ENCODE results near the gene CCDC91. TPM values are rescaled to one million over a fixed set of nuclear protein-coding genes. Genes with fewer than 3 reads are reported as not detected.

CCDC91 gene
- polyA plus RNA-seq, 1 donor (not counting 4 experiments of a cell fraction or from before 2014, with no cell fraction given) = 26.5 TPM

GRCh38 chr12:28176295-28176694 is 14.0 kb upstream of the CCDC91 start:
- Histone ChIP-seq H3K9ac (ENCODE audit: control insufficient read depth, extremely low read depth, insufficient read depth, low read length) (no peak overlapping the region), H3K27ac (ENCODE audit: control insufficient read depth, insufficient read depth, low read length) (no peak overlapping the region), H3K79me2 (ENCODE audit: control insufficient read depth, insufficient read depth, low read length) (no peaks in the 10 kb centered on the region), H3K9me1 (ENCODE audit: control insufficient read depth, extremely low read depth, insufficient read depth, low read length) (no peaks in the 10 kb centered on the region), H3K4me3 (ENCODE audit: control insufficient read depth in 2 of 3, extremely low read depth in 1 of 3, insufficient read depth in 2 of 3, low read depth in 1 of 3, low read length in 3 of 3) (no peak overlapping the region), H2AFZ (ENCODE audit: control insufficient read depth, low read length) (no peak overlapping the region), H3K4me2 (ENCODE audit: control insufficient read depth, extremely low read depth, insufficient read depth, low read depth, low read length) (no peak overlapping the region), H3K9me3 (ENCODE audit: control insufficient read depth, low read depth, low read length) (no peaks in the 10 kb centered on the region), H3K36me3 (ENCODE audit: control insufficient read depth in 2 of 2, extremely low read depth in 1 of 2, insufficient read depth in 2 of 2, low read length in 2 of 2) (no peaks in the 10 kb centered on the region), H4K20me1 (ENCODE audit: control insufficient read depth, extremely low read depth, insufficient read depth, low read length) (no peaks in the 10 kb centered on the region), H3K4me1 (ENCODE audit: control insufficient read depth, extremely low read depth, insufficient read depth, low read length) (peaks cover 11% of the 10 kb centered on the region), H3K27me3 (ENCODE audit: control insufficient read depth, extremely low read depth, insufficient read depth, low read length) (no peaks in the 10 kb centered on the region)
- FAIRE-seq (no peak), DNase-seq (ENCODE audit: low read depth, low spot score) (no peak)
- TF ChIP-seq CTCF (optimal IDR thresholded peaks at IDR 0.05 in 1 of 3, IDR thresholded peaks at IDR 0.05 in 1 of 3, conservative IDR thresholded peaks at IDR 0.05 in 1 of 3; ENCODE audit: extremely low read depth in 1 of 3, insufficient read depth in 2 of 3, low read length in 3 of 3) = no peak
- TF ChIP-seq EZH2 (IDR thresholded peaks at IDR 0.05; ENCODE audit: low read length) = no peak
- dilution Hi-C loops (cut with MboI; ENCODE audit: extremely low pct_ligation_motif_present, low sequenced_read_pairs) = no loop called here

- no peaks in the 10 kb centered on the region for H3K36me3 ChIP-seq (ENCODE audit: control insufficient read depth in 2 of 2, extremely low read depth in 1 of 2, insufficient read depth in 2 of 2, low read length in 2 of 2)
- no peak overlapping the region for H3K27ac ChIP-seq (ENCODE audit: control insufficient read depth, insufficient read depth, low read length)
- FAIRE-seq (no peak), DNase-seq (ENCODE audit: low read depth, low spot score) (no peak)
- H4K20me1 ChIP-seq (ENCODE audit: control insufficient read depth, extremely low read depth, insufficient read depth, low read length) = no peaks in the 10 kb centered on the region
- H3K9me3 ChIP-seq (ENCODE audit: control insufficient read depth, low read depth, low read length) = no peaks in the 10 kb centered on the region
- H3K9ac ChIP-seq (ENCODE audit: control insufficient read depth, extremely low read depth, insufficient read depth, low read length) = no peak overlapping the region
- H3K79me2 ChIP-seq (ENCODE audit: control insufficient read depth, insufficient read depth, low read length) = no peaks in the 10 kb centered on the region
- no peaks in the 10 kb centered on the region for H3K9me1 ChIP-seq (ENCODE audit: control insufficient read depth, extremely low read depth, insufficient read depth, low read length)
- no peaks in the 10 kb centered on the region for H3K4me1 ChIP-seq (ENCODE audit: control insufficient read depth, extremely low read depth, insufficient read depth, low read length)
- no peaks in the 10 kb centered on the region for H3K27me3 ChIP-seq (ENCODE audit: control insufficient read depth, extremely low read depth, insufficient read depth, low read length)
- H2AFZ ChIP-seq (ENCODE audit: control insufficient read depth, low read length) = no peak overlapping the region
- TF ChIP-seq EZH2 (IDR thresholded peaks at IDR 0.05; ENCODE audit: low read length) (no peak), CTCF (optimal IDR thresholded peaks at IDR 0.05 in 1 of 3, IDR thresholded peaks at IDR 0.05 in 1 of 3, conservative IDR thresholded peaks at IDR 0.05 in 1 of 3; ENCODE audit: extremely low read depth in 1 of 3, insufficient read depth in 2 of 3, low read length in 3 of 3) (no peak)
- dilution Hi-C loops (cut with MboI; ENCODE audit: extremely low pct_ligation_motif_present, low sequenced_read_pairs) = no loop called here
- no peak overlapping the region for H3K4me3 ChIP-seq (ENCODE audit: control insufficient read depth in 2 of 3, extremely low read depth in 1 of 3, insufficient read depth in 2 of 3, low read depth in 1 of 3, low read length in 3 of 3)
- no peak overlapping the region for H3K4me2 ChIP-seq (ENCODE audit: control insufficient read depth, extremely low read depth, insufficient read depth, low read depth, low read length)
Measured at GRCh38 chr12:28177461-28177860, 12.8 kb upstream of the CCDC91 start.
